ENCODE data around the gene DNAH7. TPM values are rescaled to one million over a fixed set of nuclear protein-coding genes. Genes with fewer than 3 reads are reported as not detected.

The DNAH7 gene
- total RNA-seq, 1 donor from 2014 or later: 9.2 TPM

- intact Hi-C loops (cut with DNase I): no loop called here
- Histone ChIP-seq H3K27me3 (ENCODE audit: low read depth) (no peaks in the 10 kb centered on the region), H3K36me3 (no peaks in the 10 kb centered on the region), H3K9me3 (no peaks in the 10 kb centered on the region), H3K27ac (no peak overlapping the region), H3K4me1 (no peaks in the 10 kb centered on the region), H3K4me3 (no peak overlapping the region)
- DNase-seq: no peak
- TF ChIP-seq CTCF (IDR thresholded peaks at IDR 0.05): no peak
- no peak for ATAC-seq
These were observed 263.2 kb downstream of the DNAH7 start for GRCh38 chr2:195805283-195805976.

GRCh38 chr2:195795879-195796278 lies 272.8 kb downstream of the DNAH7 start:
- intact Hi-C loops (cut with DNase I): no loop called here
- Histone ChIP-seq H3K4me3 (no peak overlapping the region), H3K27me3 (ENCODE audit: low read depth) (no peaks in the 10 kb centered on the region), H3K36me3 (no peaks in the 10 kb centered on the region), H3K27ac (no peak overlapping the region), H3K4me1 (no peaks in the 10 kb centered on the region), H3K9me3 (no peaks in the 10 kb centered on the region)
- TF ChIP-seq CTCF (IDR thresholded peaks at IDR 0.05): no peak
- DNase-seq: no peak
- ATAC-seq: peak in 1 of 2 donors; percentile 16

GRCh38 chr2:195793881-195794280 lies 274.8 kb downstream of the DNAH7 start:
- no peak for TF ChIP-seq CTCF (IDR thresholded peaks at IDR 0.05)
- no peak for ATAC-seq
- Histone ChIP-seq H3K27me3 (ENCODE audit: low read depth) (no peaks in the 10 kb centered on the region), H3K36me3 (no peaks in the 10 kb centered on the region), H3K4me3 (no peak overlapping the region), H3K27ac (no peak overlapping the region), H3K9me3 (no peaks in the 10 kb centered on the region), H3K4me1 (no peaks in the 10 kb centered on the region)
- intact Hi-C loops (cut with DNase I): no loop called here
- DNase-seq: no peak

- intact Hi-C loops (cut with DNase I): no loop called here
- Histone ChIP-seq H3K4me3 (no peak overlapping the region), H3K27ac (no peak overlapping the region), H3K36me3 (no peaks in the 10 kb centered on the region), H3K4me1 (no peaks in the 10 kb centered on the region), H3K27me3 (ENCODE audit: low read depth) (no peaks in the 10 kb centered on the region), H3K9me3 (no peaks in the 10 kb centered on the region)
- DNase-seq (no peak), ATAC-seq (no peak)
- TF ChIP-seq CTCF (IDR thresholded peaks at IDR 0.05): no peak
These were observed 286.5 kb downstream of the DNAH7 start for GRCh38 chr2:195782156-195782555.

- no peak for TF ChIP-seq CTCF (IDR thresholded peaks at IDR 0.05)
- no peak for DNase-seq
- Histone ChIP-seq H3K4me3 (no peak overlapping the region), H3K27ac (no peak overlapping the region), H3K9me3 (no peaks in the 10 kb centered on the region), H3K27me3 (ENCODE audit: low read depth) (no peaks in the 10 kb centered on the region), H3K36me3 (no peaks in the 10 kb centered on the region), H3K4me1 (no peaks in the 10 kb centered on the region)
- intact Hi-C loops (cut with DNase I): no loop called here
- ATAC-seq: no peak
These were observed 289.1 kb downstream of the DNAH7 start for GRCh38 chr2:195779491-195779890.
